H1 (cell line): ENCODE data around the gene YTHDF2. TPM values are rescaled to one million over a fixed set of nuclear protein-coding genes. Genes with fewer than 3 reads are reported as not detected.

ENCODE experiments used
- CTCF ChIA-PET: fragments of 300-600 bp; sonication (Branson Sonifier 250); formaldehyde crosslinking; loops from one replicate; lab custom pipeline; 2021; ENCODE audit not compliant: partially characterized antibody; lab: Charles Lee
- POLR2A ChIA-PET: fragments of 300-600 bp; sonication (Branson Sonifier 250); formaldehyde crosslinking; loops from one replicate; lab custom pipeline; 2021; ENCODE audit warnings: inconsistent platforms; ENCODE audit not compliant: partially characterized antibody; lab: Charles Lee
- DNase-seq, 2 experiments: peaks; one replicate each; pipeline versions ENCODE4 v3.0.0 to v3.0.0-alpha.2; 2010 to 2022; ENCODE audit warnings: low spot score in 2 of 2, low read depth in 1 of 2, mixed read lengths in 1 of 2
- FAIRE-seq: peaks from 2 replicates; lab custom pipeline; 2011; peaks lifted over from hg19 to GRCh38; lab: Jason Lieb, UNC
- H2AFZ ChIP-seq: 2 replicates; pipeline ENCODE4 v1.8.1; 2012; ENCODE audit warnings: low read length, inconsistent platforms
- H2AK5ac ChIP-seq: 2 replicates; pipeline ENCODE4 v1.6.1; 2013; ENCODE audit warnings: low read depth, low read length
- H2BK120ac ChIP-seq: replicated peaks from 2 replicates; pipeline ENCODE3; 2013; ENCODE audit warnings: low read depth, low read length, inconsistent platforms
- H2BK12ac ChIP-seq: 2 replicates; pipeline ENCODE4 v1.6.1; 2013; ENCODE audit warnings: low read depth, low read length
- H2BK15ac ChIP-seq: 2 replicates; pipeline ENCODE4 v1.6.1; 2013; ENCODE audit warnings: low read length
- H2BK20ac ChIP-seq: 2 replicates; pipeline ENCODE4 v1.6.1; 2013; ENCODE audit warnings: low read length
- H2BK5ac ChIP-seq: 2 replicates; pipeline ENCODE4 v1.6.1; 2013; ENCODE audit warnings: low read depth, low read length
- H3K14ac ChIP-seq: 2 replicates; pipeline ENCODE4 v1.6.1; 2013; ENCODE audit warnings: inconsistent platforms; ENCODE audit not compliant: insufficient read length
- H3K18ac ChIP-seq: 2 replicates; pipeline ENCODE4 v1.6.1; 2013; ENCODE audit warnings: low read length; ENCODE audit errors: extremely low read depth
- H3K23ac ChIP-seq: 2 replicates; pipeline ENCODE4 v1.6.1; 2013; ENCODE audit warnings: inconsistent platforms; ENCODE audit not compliant: insufficient read length
- H3K23me2 ChIP-seq: 2 replicates; pipeline ENCODE4 v1.6.1; 2013; ENCODE audit warnings: low read depth, low read length
- H3K27ac ChIP-seq: 2 replicates; pipeline ENCODE4 v1.6.1; 2011; ENCODE audit warnings: low read depth, low read length, inconsistent platforms
- H3K27me3 ChIP-seq, 4 experiments: replicated peaks in 1 of 4; 1 replicate in 1 of 4; 2 replicates in 3 of 4; pipeline versions ENCODE4 v1.6.1 to v1.8.1; 2011 to 2013; ENCODE audit warnings: low read length in 3 of 4, mild to moderate bottlenecking in 3 of 4, inconsistent platforms in 2 of 4, mixed read lengths in 2 of 4, moderate library complexity in 1 of 4; ENCODE audit not compliant: control insufficient read depth in 3 of 4, insufficient read depth in 3 of 4; ENCODE audit errors: extremely low read depth in 1 of 4
- H3K36me3 ChIP-seq, 4 experiments: 2 replicates each; pipeline versions ENCODE4 v1.6.1 to v1.8.1; 2011 to 2013; ENCODE audit warnings: mild to moderate bottlenecking in 4 of 4, low read length in 3 of 4, moderate library complexity in 2 of 4, control low read depth in 1 of 4, inconsistent platforms in 1 of 4; ENCODE audit not compliant: insufficient read depth in 4 of 4, control insufficient read depth in 2 of 4
- H3K4ac ChIP-seq: replicated peaks from 2 replicates; pipeline ENCODE3; 2013; ENCODE audit warnings: low read length, low read depth, mixed read lengths, inconsistent platforms; ENCODE audit not compliant: insufficient read length
- H3K4me1 ChIP-seq, 4 experiments: replicated peaks in 1 of 4; 1 replicate in 1 of 4; 2 replicates in 3 of 4; pipeline versions ENCODE4 v1.6.1 to v1.8.1; 2011 to 2013; ENCODE audit warnings: low read length in 3 of 4, inconsistent platforms in 2 of 4, mixed read lengths in 1 of 4; ENCODE audit not compliant: insufficient read depth in 4 of 4, control insufficient read depth in 3 of 4
- H3K4me2 ChIP-seq, 2 experiments: 2 replicates each; pipeline versions ENCODE4 v1.6.1 to v1.8.1; 2011 to 2013; ENCODE audit warnings: low read depth in 2 of 2, low read length in 2 of 2, control low read depth in 1 of 2, inconsistent platforms in 1 of 2, mild to moderate bottlenecking in 1 of 2; ENCODE audit not compliant: insufficient read depth in 1 of 2
- H3K4me3 ChIP-seq, 4 experiments: fragments of 200-600, 300-600 bp in 1 of 4; sonication (generic), shearing (Covaris generic), sonication (Bioruptor Twin) in 1 of 4; 2 replicates each; pipeline versions ENCODE4 v1.5.1 to v1.8.1; 2011 to 2016; ENCODE audit warnings: low read length in 4 of 4, low read depth in 3 of 4, control low read depth in 2 of 4, inconsistent platforms in 2 of 4, mild to moderate bottlenecking in 2 of 4, mixed read lengths in 1 of 4, moderate library complexity in 1 of 4; ENCODE audit not compliant: insufficient read depth in 2 of 4; ENCODE audit errors: extremely low read depth in 1 of 4
- H3K56ac ChIP-seq: replicated peaks from 2 replicates; pipeline ENCODE3; 2013; ENCODE audit warnings: low read depth, mild to moderate bottlenecking, mixed read lengths, low read length, inconsistent platforms; ENCODE audit not compliant: insufficient read length
- H3K79me1 ChIP-seq: 2 replicates; pipeline ENCODE4 v1.6.1; 2013; ENCODE audit warnings: low read depth, low read length, control low read depth
- H3K79me2 ChIP-seq, 2 experiments: 2 replicates each; pipeline versions ENCODE4 v1.6.1 to v1.8.1; 2012 to 2013; ENCODE audit warnings: low read length in 2 of 2, mild to moderate bottlenecking in 2 of 2, inconsistent platforms in 1 of 2; ENCODE audit not compliant: insufficient read depth in 2 of 2, control insufficient read depth in 1 of 2
- H3K9ac ChIP-seq, 4 experiments: replicated peaks in 1 of 4; 1 replicate in 1 of 4; 2 replicates in 3 of 4; pipeline versions ENCODE4 v1.6.1 to v1.8.1; 2011 to 2013; ENCODE audit warnings: low read depth in 3 of 4, low read length in 3 of 4, control low read depth in 2 of 4, mild to moderate bottlenecking in 2 of 4, moderate library complexity in 2 of 4, inconsistent platforms in 1 of 4; ENCODE audit errors: extremely low read depth in 1 of 4
- H3K9me3 ChIP-seq, 2 experiments: 2 replicates each; pipeline versions ENCODE4 v1.6.1 to v1.8.1; 2012 to 2013; ENCODE audit warnings: mild to moderate bottlenecking in 2 of 2, moderate library complexity in 2 of 2, control low read depth in 1 of 2, inconsistent platforms in 1 of 2, low read depth in 1 of 2, low read length in 1 of 2, mixed read lengths in 1 of 2; ENCODE audit not compliant: insufficient read depth in 2 of 2
- H4K20me1 ChIP-seq, 2 experiments: replicated peaks in 1 of 2; 2 replicates each; pipeline versions ENCODE3 to v1.8.1; 2011 to 2013; ENCODE audit warnings: inconsistent platforms in 2 of 2, low read length in 2 of 2, mild to moderate bottlenecking in 1 of 2; ENCODE audit not compliant: insufficient read depth in 2 of 2, control insufficient read depth in 1 of 2
- H4K5ac ChIP-seq: 2 replicates; pipeline ENCODE4 v1.6.1; 2013; ENCODE audit warnings: low read length, low read depth, mixed read lengths, inconsistent platforms; ENCODE audit not compliant: insufficient read length
- H4K8ac ChIP-seq: 2 replicates; pipeline ENCODE4 v1.8.0; 2013; ENCODE audit warnings: mild to moderate bottlenecking, moderate library complexity, low read length, inconsistent platforms; ENCODE audit not compliant: insufficient read depth; ENCODE audit errors: extremely low read depth
- H4K91ac ChIP-seq: replicated peaks from 2 replicates; pipeline ENCODE3; 2013; ENCODE audit warnings: low read length, mixed read lengths, inconsistent platforms; ENCODE audit not compliant: insufficient read length
- ASH2L ChIP-seq: fragments of 200-600, 300-600 bp; sonication (generic); IDR thresholded peaks from one replicate; pipeline ENCODE4 v1.7.1; 2017; ENCODE audit warnings: low read length
- ATF3 ChIP-seq: IDR thresholded peaks from 2 replicates; pipeline ENCODE4 v1.6.1; 2011; ENCODE audit warnings: low read depth, mild to moderate bottlenecking, low read length; ENCODE audit not compliant: insufficient read depth
- CREB1 ChIP-seq: IDR thresholded peaks from 2 replicates; pipeline ENCODE4 v1.6.1; 2012; ENCODE audit warnings: inconsistent platforms
- CTCF ChIP-seq, 3 experiments: IDR thresholded peaks; 1 replicate in 2 of 3; 2 replicates in 1 of 3; pipeline versions ENCODE4 v1.5.1 to v1.6.1; 2011; ENCODE audit warnings: low read length in 3 of 3, mild to moderate bottlenecking in 3 of 3, inconsistent platforms in 2 of 3, low read depth in 1 of 3, moderate library complexity in 1 of 3; ENCODE audit not compliant: insufficient read depth in 1 of 3; ENCODE audit errors: control extremely low read depth in 1 of 3
- EZH2 ChIP-seq: fragments of 200-600 bp; sonication (generic); IDR thresholded peaks from 2 replicates; pipeline ENCODE4 v1.7.1; 2012; ENCODE audit warnings: low read depth, mild to moderate bottlenecking, moderate library complexity, low read length, inconsistent platforms; ENCODE audit not compliant: severe bottlenecking
- FOSL1 ChIP-seq: IDR thresholded peaks from 2 replicates; pipeline ENCODE4 v1.6.1; 2011; ENCODE audit warnings: mild to moderate bottlenecking, low read depth, low read length, moderate library complexity; ENCODE audit not compliant: insufficient read depth
- HDAC2 ChIP-seq, 2 experiments: fragments of 300-600 bp in 1 of 2; sonication (generic) in 1 of 2; IDR thresholded peaks; 2 replicates each; pipeline ENCODE4 v1.6.1; 2011 to 2012; ENCODE audit warnings: low read depth in 2 of 2, low read length in 2 of 2, mild to moderate bottlenecking in 2 of 2, moderate library complexity in 2 of 2, borderline replicate concordance in 1 of 2, inconsistent platforms in 1 of 2
- RAD21 ChIP-seq, 2 experiments: IDR thresholded peaks in 1 of 2; conservative IDR thresholded peaks in 1 of 2; 2 replicates each; pipeline ENCODE4 v1.6.1; 2011; ENCODE audit warnings: low read depth in 2 of 2, low read length in 2 of 2, improper control_type of control experiment in 1 of 2, inconsistent platforms in 1 of 2, mild to moderate bottlenecking in 1 of 2, moderate library complexity in 1 of 2
- RBBP5 ChIP-seq: IDR thresholded peaks from 2 replicates; pipeline ENCODE4 v1.7.1; 2012; ENCODE audit warnings: low read depth, mild to moderate bottlenecking, inconsistent platforms, low read length, moderate library complexity, borderline replicate concordance
- TAF1 ChIP-seq: IDR thresholded peaks from 2 replicates; pipeline ENCODE4 v1.6.1; 2011; ENCODE audit warnings: mild to moderate bottlenecking, low read depth, low read length
- ZNF274 ChIP-seq: IDR thresholded peaks from 2 replicates; pipeline ENCODE4 v1.7.0; 2012; ENCODE audit warnings: low read length, borderline replicate concordance; ENCODE audit errors: extremely low read depth
- polyA plus RNA-seq, 7 experiments: library from polyadenylated mRNA; depleted of rRNA in 3 of 7; stranded (reverse) in 5 of 7; unstranded in 2 of 7; fragments of >200 nt in 5 of 7; fragments of 200-250 nt in 2 of 7; gene quantifications; 1 replicate in 5 of 7; 2 replicates in 1 of 7; 4 replicates in 1 of 7; pipeline versions ENCODE4 v1.2.1 to v1.2.3, GENCODE V29; 2011 to 2013; ENCODE audit warnings: missing spikeins in 2 of 7, mixed read lengths in 2 of 7
- total RNA-seq: library from RNA; stranded (reverse); fragmentation: NEBNext Ultra II Directional; extraction: Animal tissue kit (Norgen Biotek cat#: 25700); gene quantifications from 2 replicates; pipeline ENCODE4 v1.2.1, GENCODE V29; 2021

The YTHDF2 gene
- total and polyA plus RNA-seq, 2 of the 8 experiments (the other 6 are each of a cell fraction or from before 2014, with no cell fraction given): 128 to 164 TPM

GRCh38 chr1:28719332-28719619 is 17.5 kb upstream of the YTHDF2 start:
- FAIRE-seq: no peak
- POLR2A ChIA-PET: interaction anchor here (1.3 to 13.5 kb wide), 3 partner anchors 8 to 71 kb away, joined by 5 to 185 read pairs (median 6); partner anchors contain the start of genes RNU11 and YTHDF2
- no peak overlapping the region for H3K18ac ChIP-seq
- TF ChIP-seq CTCF (IDR thresholded peaks at IDR 0.05; ENCODE audit: control extremely low read depth in 1 of 3, insufficient read depth in 1 of 3, low read depth in 1 of 3, low read length in 3 of 3) (no peak), RAD21 (IDR thresholded peaks at IDR 0.05 in 1 of 2, conservative IDR thresholded peaks at IDR 0.05 in 1 of 2; ENCODE audit: low read depth in 2 of 2, low read length in 2 of 2) (no peak), ZNF274 (no peak), HDAC2 (IDR thresholded peaks at IDR 0.05; ENCODE audit: borderline replicate concordance in 1 of 2, low read depth in 2 of 2, low read length in 2 of 2) (no peak), EZH2 (no peak), TAF1 (no peak), FOSL1 (no peak), ATF3 (no peak), ASH2L (no peak), RBBP5 (no peak), CREB1 (no peak)

More at GRCh38 chr1:28719332-28719619, 17.5 kb upstream of the YTHDF2 start:
- Histone ChIP-seq H2BK20ac (no peak overlapping the region), H3K79me1 (no peaks in the 10 kb centered on the region), H4K20me1 (no peaks in the 10 kb centered on the region), H3K4me2 (no peak overlapping the region), H3K9ac (no peak overlapping the region), H2BK5ac (0 out of 2 replicates have a peak overlapping the region, but pooled peaks have one; percentile 9), H3K79me2 (no peaks in the 10 kb centered on the region), H3K4ac (no peak overlapping the region), H4K5ac (no peak overlapping the region), H2AFZ (no peak overlapping the region), H3K36me3 (peaks cover 3 to 12% (median 6%) of the 10 kb centered on the region in 4 experiments; a peak in 7 of 8 replicates), H4K91ac (no peak overlapping the region), H3K23me2 (no peaks in the 10 kb centered on the region), H3K14ac (no peak overlapping the region), H3K9me3 (no peaks in the 10 kb centered on the region), H3K27ac (no peak overlapping the region), H3K4me3 (no peak overlapping the region), H3K27me3 (no peaks in the 10 kb centered on the region), H3K23ac (no peak overlapping the region), H2AK5ac (no peak overlapping the region), H3K4me1 (no peaks in the 10 kb centered on the region), H2BK12ac (no peak overlapping the region), H2BK120ac (no peak overlapping the region), H4K8ac (no peak overlapping the region), H3K56ac (no peak overlapping the region), H2BK15ac (no peak overlapping the region)
- CTCF ChIA-PET: interaction anchor here (0.7 to 1.2 kb wide), 4 partner anchors 8 to 158 kb away, joined by 3 to 5 read pairs (median 3); no protein-coding TSS in a partner anchor
- DNase-seq: no peak
